Lower leg skin (tissue), 3 donors: ENCODE measurements around the gene CRB2.

ENCODE experiments used
- CTCF ChIP-seq, 3 donors: fragments of 450-650 bp; IDR thresholded peaks; one replicate each; pipeline ENCODE4 v1.5.1; 2016; ENCODE audit warnings: antibody characterized with exemption in 3 of 3, mild to moderate bottlenecking in 3 of 3, moderate library complexity in 2 of 3
- POLR2A ChIP-seq, 2 donors: fragments of 450-650 bp; IDR thresholded peaks; one replicate each; pipeline ENCODE4 v1.6.1; 2016 to 2017; ENCODE audit warnings: antibody characterized with exemption in 2 of 2, mild to moderate bottlenecking in 1 of 2, moderate library complexity in 1 of 2

GRCh38 chr9:123426406-123426805 lies 70.4 kb downstream of the CRB2 start:
- TF ChIP-seq POLR2A (IDR thresholded peaks at IDR 0.05) (no peak), CTCF (IDR thresholded peaks at IDR 0.05) (no peak)
